Measurements from ENCODE around the gene ARL13A. TPM values are rescaled to one million over a fixed set of nuclear protein-coding genes. Genes with fewer than 3 reads are reported as not detected.
A peak's percentile ranks its signal among the peaks of the same experiment; 100 is the strongest.
"Not testable (repeated sequence)": the region's sequence is repeated elsewhere in the genome, so short reads cannot be mapped to it uniquely, and the experiment has no call there.

The ARL13A gene
- total RNA-seq, 2 experiments from 2014 or later, result not detected

DNA sequence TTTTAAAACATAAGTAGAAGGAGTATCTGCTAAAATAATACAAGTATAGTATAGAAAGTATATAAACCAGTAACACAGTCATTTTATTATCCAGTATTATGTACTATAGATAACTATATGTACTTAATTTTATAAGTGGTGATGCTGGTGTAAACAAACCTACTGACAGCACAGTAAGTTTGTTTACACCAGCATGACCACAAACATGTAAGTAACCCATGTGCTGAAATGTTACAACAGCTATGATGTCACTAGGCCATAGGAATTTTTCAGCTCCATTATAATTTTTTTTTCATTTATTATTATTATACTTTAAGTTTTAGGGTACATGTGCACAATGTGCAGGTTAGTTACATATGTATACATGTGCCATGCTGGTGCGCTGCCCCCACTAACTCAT, 42.5 kb downstream of the ARL13A start:
- H3K27me3 Mint-ChIP-seq; H3K4me1 Mint-ChIP-seq; H3K27ac Mint-ChIP-seq; H3K4me3 Mint-ChIP-seq; ATAC-seq; CTCF ChIA-PET; DNase-seq; H3K9me3 Mint-ChIP-seq (ENCODE audit: low read depth): not testable (repeated sequence)
- H3K36me3 Mint-ChIP-seq, result peaks cover 15% of the 10 kb centered on the region

DNA sequence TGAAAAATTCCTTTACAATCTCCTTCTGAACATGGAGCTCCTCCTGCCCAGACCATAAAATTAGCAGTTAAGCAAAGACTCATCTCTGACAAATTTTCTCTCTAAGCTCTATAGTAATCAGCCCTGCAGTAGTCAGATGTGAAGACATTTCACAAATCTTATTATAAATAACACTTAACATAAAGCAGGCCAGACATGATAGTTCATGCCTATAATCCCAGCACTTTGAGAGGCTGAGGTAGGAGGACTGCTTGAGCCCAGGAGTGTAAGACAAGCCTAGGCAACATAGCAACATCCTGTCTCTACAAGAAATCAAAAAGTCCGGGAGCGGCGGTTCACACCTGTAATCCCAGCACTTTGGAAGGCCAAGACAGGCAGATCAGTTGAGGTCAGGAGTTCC, 52.5 kb downstream of the ARL13A start:
- ATAC-seq (no peak), DNase-seq (no peak)

DNA sequence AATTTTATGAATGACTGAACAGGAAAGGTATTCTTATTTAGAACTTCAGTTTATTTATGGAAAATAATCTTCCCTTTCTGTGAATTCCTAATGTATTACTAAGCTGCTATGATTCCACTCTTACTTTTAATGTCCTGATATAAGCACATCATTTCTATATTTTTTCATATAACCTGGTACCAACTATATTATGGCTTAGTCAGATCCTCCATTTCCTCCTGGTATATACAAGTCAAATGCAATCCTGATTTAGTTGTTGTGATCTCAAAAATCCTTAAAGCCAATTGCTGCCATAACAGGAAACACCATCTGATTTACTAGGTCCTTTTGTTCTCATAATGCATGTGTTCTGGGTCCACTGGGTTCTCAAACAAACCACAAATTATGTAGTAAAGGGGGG, 55.6 kb downstream of the ARL13A start:
- DNase-seq (no peak), ATAC-seq (no peak)
- Mint-ChIP-seq H3K4me1 (peaks cover 10% of the 10 kb centered on the region), H3K27me3 (no peaks in the 10 kb centered on the region), H3K27ac (no peak overlapping the region), H3K36me3 (peaks cover 43% of the 10 kb centered on the region), H3K9me3 (ENCODE audit: low read depth) (no peaks in the 10 kb centered on the region), H3K4me3 (no peak overlapping the region)
- CTCF ChIA-PET, result no interaction called here

More for the DNA sequence above, 52.5 kb downstream of the ARL13A start:
- H3K27me3 Mint-ChIP-seq, result no peaks in the 10 kb centered on the region
- peaks cover 34% of the 10 kb centered on the region for H3K36me3 Mint-ChIP-seq
- CTCF ChIA-PET, result no interaction called here
- no peaks in the 10 kb centered on the region for H3K9me3 Mint-ChIP-seq (ENCODE audit: low read depth)
- H3K4me3 Mint-ChIP-seq, result no peak overlapping the region
- peaks cover 4% of the 10 kb centered on the region for H3K4me1 Mint-ChIP-seq
- no peak overlapping the region for H3K27ac Mint-ChIP-seq

DNA sequence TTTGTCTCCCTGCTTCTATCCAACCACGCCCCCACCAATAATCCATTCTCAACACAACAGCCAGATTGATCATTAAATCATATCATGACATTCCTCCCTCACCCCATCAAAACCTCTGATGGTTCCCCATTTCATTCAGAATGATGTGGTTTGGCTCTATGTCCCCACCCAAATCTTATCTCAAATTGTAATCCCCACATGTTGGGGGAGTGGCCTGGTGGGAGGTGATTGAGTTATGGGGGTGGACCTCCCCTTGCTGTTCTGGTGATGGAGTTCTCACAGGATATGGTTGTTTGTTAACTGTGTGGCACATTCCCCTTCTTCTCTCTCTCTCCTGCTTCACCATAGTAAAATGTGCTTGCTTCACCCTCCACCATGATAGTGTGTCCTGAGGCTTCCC, 59.1 kb downstream of the ARL13A start:
- H3K9me3 Mint-ChIP-seq (ENCODE audit: low read depth), result no peaks in the 10 kb centered on the region
- no peak overlapping the region for H3K4me3 Mint-ChIP-seq
- no peak for DNase-seq
- no peaks in the 10 kb centered on the region for H3K27me3 Mint-ChIP-seq
- CTCF ChIA-PET, result no interaction called here
- peaks cover 10% of the 10 kb centered on the region for H3K4me1 Mint-ChIP-seq
- no peak for ATAC-seq
- H3K36me3 Mint-ChIP-seq, result peaks cover 34% of the 10 kb centered on the region
- no peak overlapping the region for H3K27ac Mint-ChIP-seq

DNA sequence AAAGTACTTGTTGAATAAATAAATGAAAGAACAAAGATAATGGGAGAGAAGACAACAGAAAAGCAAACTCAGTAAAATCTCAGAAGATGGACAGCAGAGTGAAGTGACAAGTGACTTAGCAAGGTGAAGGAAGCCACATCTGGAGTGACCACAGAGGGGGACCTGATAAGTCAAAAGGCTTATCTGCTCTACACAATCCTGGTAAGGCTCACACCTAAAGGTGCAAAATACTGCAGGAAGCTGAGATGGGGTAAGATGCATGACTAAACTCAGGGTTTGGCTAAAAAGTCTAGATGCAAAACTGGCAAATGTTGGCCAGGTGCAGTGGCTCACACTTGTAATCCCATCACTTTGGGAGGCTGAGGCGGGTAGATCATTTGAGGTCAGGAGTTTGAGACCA, 60.2 kb downstream of the ARL13A start:
- Mint-ChIP-seq H3K4me3 (no peak overlapping the region), H3K4me1 (peaks cover 10% of the 10 kb centered on the region), H3K27ac (peak overlapping the region; percentile 43), H3K27me3 (no peaks in the 10 kb centered on the region), H3K36me3 (peaks cover 34% of the 10 kb centered on the region), H3K9me3 (ENCODE audit: low read depth) (no peaks in the 10 kb centered on the region)
- CTCF ChIA-PET, result no interaction called here
- no peak for DNase-seq
- ATAC-seq, result no peak

DNA sequence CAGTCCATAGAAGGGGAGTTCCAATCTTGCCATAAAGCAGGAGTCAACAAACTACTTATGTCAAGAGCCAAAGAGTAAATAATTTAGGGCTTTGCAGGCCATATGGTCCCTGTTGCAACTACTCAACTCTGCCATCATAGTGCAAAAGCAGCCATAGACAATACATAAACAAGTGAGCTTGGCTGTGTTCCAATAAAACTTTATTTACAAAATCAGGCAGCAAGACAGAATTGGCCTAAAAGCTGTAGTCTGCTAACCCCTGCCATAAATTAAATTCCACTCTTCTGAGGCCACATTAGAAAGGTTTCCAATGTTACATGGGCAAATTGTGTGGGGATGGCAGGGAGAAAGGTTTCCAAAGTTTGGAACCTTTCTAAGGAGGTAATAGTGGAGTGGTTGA, 67.7 kb downstream of the ARL13A start:
- CTCF ChIA-PET, result no interaction called here
- no peak for ATAC-seq
- Mint-ChIP-seq H3K9me3 (ENCODE audit: low read depth) (no peaks in the 10 kb centered on the region), H3K4me1 (peaks cover 2% of the 10 kb centered on the region), H3K4me3 (no peak overlapping the region), H3K36me3 (peaks cover 36% of the 10 kb centered on the region), H3K27ac (no peak overlapping the region), H3K27me3 (no peaks in the 10 kb centered on the region)
- DNase-seq, result no peak

DNA sequence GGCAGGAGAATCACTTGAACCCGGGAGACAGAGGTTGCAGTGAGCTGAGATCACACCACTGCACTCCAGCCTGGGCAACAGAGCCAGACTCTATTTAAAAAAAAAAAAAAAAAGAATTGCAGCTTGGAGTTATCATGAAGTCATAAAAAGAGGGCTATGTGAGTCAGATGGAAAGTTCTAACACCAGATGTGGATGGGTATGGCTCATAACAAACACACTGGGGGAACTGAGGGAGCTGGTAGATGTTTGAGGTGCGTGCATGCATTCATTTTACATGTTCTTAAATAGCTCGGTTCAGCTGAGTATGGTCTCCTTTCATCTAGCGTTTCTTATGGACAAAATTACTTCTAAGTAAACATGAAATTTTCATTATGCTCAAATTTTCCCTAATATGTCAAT, 70.7 kb downstream of the ARL13A start:
- ATAC-seq (peak; percentile 9), DNase-seq (no peak)
- Mint-ChIP-seq H3K4me1 (peaks cover 2% of the 10 kb centered on the region), H3K4me3 (no peak overlapping the region), H3K27me3 (no peaks in the 10 kb centered on the region), H3K36me3 (peaks cover 37% of the 10 kb centered on the region), H3K27ac (no peak overlapping the region), H3K9me3 (ENCODE audit: low read depth) (no peaks in the 10 kb centered on the region)
- CTCF ChIA-PET, result no interaction called here

Other genes starting within 250 kb of the ARL13A start
- not detected for gene SYTL4, start 237.6 kb upstream of the ARL13A start, total RNA-seq
- gene CSTF2, start 149.3 kb upstream of the ARL13A start, total RNA-seq, result 10 to 100 TPM; 38.9 to 44.5 TPM
- gene NOX1, start 95.3 kb upstream of the ARL13A start, total RNA-seq, result not detected
- under 1 TPM in 1 of 2 experiments, not detected in 1; 0.12 TPM for gene XKRX, start 40.8 kb upstream of the ARL13A start, total RNA-seq
- gene TRMT2B, start 82.4 kb downstream of the ARL13A start, total RNA-seq, result 10 to 100 TPM; 21.0 to 23.3 TPM
- gene TMEM35A, start 109.2 kb downstream of the ARL13A start, total RNA-seq, result not detected
- gene CENPI, start 128.5 kb downstream of the ARL13A start, total RNA-seq, result 10 to 100 TPM; 28.9 to 44.7 TPM

Data from activated CD8-positive, alpha-beta memory T cell treated with anti-CD3 and anti-CD28 coated beads, Interleukin-2, amount 10 ng/mL, durations not matched to agents 7 days and 5 days (primary cell).